ENCODE data around the gene MDGA2.

DNA sequence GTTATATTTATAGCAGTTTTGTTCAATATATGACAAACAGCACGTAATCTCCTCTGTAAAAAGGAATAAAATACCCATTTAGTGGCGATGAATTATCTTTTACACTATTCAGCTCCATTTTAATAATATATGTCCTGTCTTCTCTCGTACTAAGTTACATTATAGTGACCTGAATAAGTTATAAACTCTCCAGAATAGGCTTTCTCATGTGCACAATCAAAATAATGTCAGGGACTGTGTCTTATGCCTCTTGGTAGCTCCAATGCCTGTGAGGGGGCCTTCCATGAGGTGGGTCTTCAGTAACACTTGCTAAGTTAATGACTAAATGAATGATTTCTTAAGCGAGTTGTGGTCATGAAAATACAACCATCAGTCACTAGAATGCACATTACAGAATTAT, 150.9 kb downstream of the MDGA2 start:
- TF ChIP-seq, protein P1, sequence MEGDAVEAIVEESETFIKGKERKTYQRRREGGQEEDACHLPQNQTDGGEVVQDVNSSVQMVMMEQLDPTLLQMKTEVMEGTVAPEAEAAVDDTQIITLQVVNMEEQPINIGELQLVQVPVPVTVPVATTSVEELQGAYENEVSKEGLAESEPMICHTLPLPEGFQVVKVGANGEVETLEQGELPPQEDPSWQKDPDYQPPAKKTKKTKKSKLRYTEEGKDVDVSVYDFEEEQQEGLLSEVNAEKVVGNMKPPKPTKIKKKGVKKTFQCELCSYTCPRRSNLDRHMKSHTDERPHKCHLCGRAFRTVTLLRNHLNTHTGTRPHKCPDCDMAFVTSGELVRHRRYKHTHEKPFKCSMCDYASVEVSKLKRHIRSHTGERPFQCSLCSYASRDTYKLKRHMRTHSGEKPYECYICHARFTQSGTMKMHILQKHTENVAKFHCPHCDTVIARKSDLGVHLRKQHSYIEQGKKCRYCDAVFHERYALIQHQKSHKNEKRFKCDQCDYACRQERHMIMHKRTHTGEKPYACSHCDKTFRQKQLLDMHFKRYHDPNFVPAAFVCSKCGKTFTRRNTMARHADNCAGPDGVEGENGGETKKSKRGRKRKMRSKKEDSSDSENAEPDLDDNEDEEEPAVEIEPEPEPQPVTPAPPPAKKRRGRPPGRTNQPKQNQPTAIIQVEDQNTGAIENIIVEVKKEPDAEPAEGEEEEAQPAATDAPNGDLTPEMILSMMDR (IDR thresholded peaks at IDR 0.05): no peak
- TF ChIP-seq ZFX (IDR thresholded peaks at IDR 0.05; ENCODE audit: borderline replicate concordance): no peak
